HepG2 (cell line): ENCODE results near the gene PRDM15.

ENCODE experiments used
- EP300 ChIP-seq, 3 experiments: sonication (generic) in 1 of 3; formaldehyde crosslinking in 1 of 3; IDR thresholded peaks; 2 replicates each; pipeline versions ENCODE4 v1.5.1 to v1.6.1; 2011 to 2020; ENCODE audit warnings: low read depth in 2 of 3, low read length in 2 of 3, borderline replicate concordance in 1 of 3, improper control_type of control experiment in 1 of 3, mild to moderate bottlenecking in 1 of 3, missing genetic modification reagents in 1 of 3, moderate library complexity in 1 of 3
- GATAD2A ChIP-seq: IDR thresholded peaks from 2 replicates; pipeline ENCODE4 v1.6.1; 2016
- NONO ChIP-seq, 2 experiments: fragments of 450-650 bp in 1 of 2; sonication (generic) in 1 of 2; formaldehyde crosslinking in 1 of 2; IDR thresholded peaks in 1 of 2; conservative IDR thresholded peaks in 1 of 2; 2 replicates each; pipeline versions ENCODE4 v1.6.1 to v1.8.0; 2017 to 2022; ENCODE audit warnings: mild to moderate bottlenecking in 1 of 2, missing genetic modification reagents in 1 of 2, moderate library complexity in 1 of 2
- SIN3A ChIP-seq: IDR thresholded peaks from 2 replicates; pipeline ENCODE4 v1.6.1; 2011; ENCODE audit warnings: low read depth, mild to moderate bottlenecking, control low read depth, low read length, borderline replicate concordance
- ZNF318 ChIP-seq: sonication (generic); formaldehyde crosslinking; IDR thresholded peaks from 2 replicates; pipeline ENCODE4 v1.4.0; 2020; ENCODE audit warnings: mild to moderate bottlenecking, missing genetic modification reagents

DNA sequence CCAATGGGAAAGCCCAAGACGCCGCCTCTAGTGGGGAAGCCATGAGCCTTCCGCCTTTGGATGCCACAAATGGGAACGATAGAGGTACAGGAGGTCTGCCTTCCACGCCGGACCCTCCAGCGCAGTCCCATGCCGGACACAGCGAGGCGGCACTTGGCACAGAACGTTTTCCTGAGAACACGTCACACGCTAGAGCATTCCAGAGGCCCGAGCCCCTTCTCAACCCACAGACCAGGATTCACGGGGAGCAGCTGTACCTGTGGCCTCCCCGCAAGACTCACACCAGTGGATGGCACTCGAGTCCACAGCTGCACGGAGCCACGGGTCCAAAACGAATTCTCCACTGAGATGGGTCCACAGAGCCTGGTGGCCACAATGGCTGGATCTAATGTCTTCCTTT lies 80.8 kb downstream of the PRDM15 start:
- no peak for TF ChIP-seq EP300 (IDR thresholded peaks at IDR 0.05; ENCODE audit: low read depth in 2 of 2, low read length in 2 of 2)
- no peak for TF ChIP-seq EP300 (CRISPR knock-in tag; IDR thresholded peaks at IDR 0.05; ENCODE audit: borderline replicate concordance)
- no peak for TF ChIP-seq GATAD2A (CRISPR knock-in tag)
- no peak for TF ChIP-seq NONO (IDR thresholded peaks at IDR 0.05)
- no peak for TF ChIP-seq NONO (CRISPR knock-in tag; conservative IDR thresholded peaks at IDR 0.05)
- TF ChIP-seq ZNF318 (CRISPR knock-in tag) = no peak
- TF ChIP-seq SIN3A = no peak
